Measurements from ENCODE around the gene KRTAP20-1. TPM values are rescaled to one million over a fixed set of nuclear protein-coding genes. Genes with fewer than 3 reads are reported as not detected.

Gene KRTAP20-1
- total RNA-seq, 1 experiment from 2014 or later, result not detected

GRCh38 chr21:30598802-30599201 lies 17.4 kb upstream of the KRTAP20-1 start, which contains the start of gene KRTAP6-2:
Gene KRTAP6-2, minus strand, starts transcription at chr21:30598902. Its CDS starts 28 bp downstream, at chr21:30598874.
- no peaks in the 10 kb centered on the region for H3K36me3 Mint-ChIP-seq (ENCODE audit: insufficient read depth, unreplicated experiment)
- H3K27ac Mint-ChIP-seq (ENCODE audit: low read depth, unreplicated experiment), result no peak within 1 kb of the TSS
- no TSS peak for BruUV-seq (replicated peaks)
- no peak for DNase-seq (ENCODE audit: unreplicated experiment)
- ChIA-PET CTCF (no interaction called here), POLR2A (no interaction called here)
- H3K27me3 Mint-ChIP-seq (ENCODE audit: insufficient read depth, unreplicated experiment), result no peaks in the 10 kb centered on the region
- no peak for TF ChIP-seq CTCF (IDR thresholded peaks at IDR 0.05; ENCODE audit: unreplicated experiment)
- H3K4me1 Mint-ChIP-seq (ENCODE audit: insufficient read depth, unreplicated experiment), result no peaks in the 10 kb centered on the region
- H3K9me3 Mint-ChIP-seq (ENCODE audit: unreplicated experiment), result peaks cover 9% of the 10 kb centered on the region
- intact Hi-C loops (cut with micrococcal nuclease), result no loop called here
- H3K4me3 Mint-ChIP-seq (ENCODE audit: unreplicated experiment), result no peak within 1 kb of the TSS

- no peak within 1 kb of the TSS for H3K27ac Mint-ChIP-seq (ENCODE audit: low read depth, unreplicated experiment)
- POLR2A ChIA-PET, result no interaction called here
Observed at GRCh38 chr21:30600787-30601186, 15.4 kb upstream of the KRTAP20-1 start, which contains the start of gene KRTAP22-1. Gene KRTAP22-1, plus strand, starts transcription at chr21:30601087.

GRCh38 chr21:30605968-30606367 lies 10.3 kb upstream of the KRTAP20-1 start:
- no peak overlapping the region for H3K4me3 Mint-ChIP-seq (ENCODE audit: unreplicated experiment)
- TF ChIP-seq CTCF (IDR thresholded peaks at IDR 0.05; ENCODE audit: unreplicated experiment), result no peak
- H3K27me3 Mint-ChIP-seq (ENCODE audit: insufficient read depth, unreplicated experiment), result no peaks in the 10 kb centered on the region
- BruUV-seq (replicated peaks), result no TSS peak
- peaks cover 9% of the 10 kb centered on the region for H3K9me3 Mint-ChIP-seq (ENCODE audit: unreplicated experiment)
- no peak for DNase-seq (ENCODE audit: unreplicated experiment)
- no peaks in the 10 kb centered on the region for H3K36me3 Mint-ChIP-seq (ENCODE audit: insufficient read depth, unreplicated experiment)
- CTCF ChIA-PET, result no interaction called here
- no peaks in the 10 kb centered on the region for H3K4me1 Mint-ChIP-seq (ENCODE audit: insufficient read depth, unreplicated experiment)
- POLR2A ChIA-PET, result no interaction called here
- no peak overlapping the region for H3K27ac Mint-ChIP-seq (ENCODE audit: low read depth, unreplicated experiment)
- intact Hi-C loops (cut with micrococcal nuclease), result no loop called here

More at GRCh38 chr21:30600787-30601186, 15.4 kb upstream of the KRTAP20-1 start, which contains the start of gene KRTAP22-1:
- Mint-ChIP-seq H3K27me3 (ENCODE audit: insufficient read depth, unreplicated experiment) (no peaks in the 10 kb centered on the region), H3K4me1 (ENCODE audit: insufficient read depth, unreplicated experiment) (no peaks in the 10 kb centered on the region), H3K4me3 (ENCODE audit: unreplicated experiment) (no peak within 1 kb of the TSS), H3K9me3 (ENCODE audit: unreplicated experiment) (peaks cover 9% of the 10 kb centered on the region), H3K36me3 (ENCODE audit: insufficient read depth, unreplicated experiment) (no peaks in the 10 kb centered on the region)
- TF ChIP-seq CTCF (IDR thresholded peaks at IDR 0.05; ENCODE audit: unreplicated experiment), result no peak
- no TSS peak for BruUV-seq (replicated peaks)
- DNase-seq (ENCODE audit: unreplicated experiment), result no peak
- intact Hi-C loops (cut with micrococcal nuclease), result no loop called here
- CTCF ChIA-PET, result no interaction called here

- BruUV-seq (replicated peaks), result no TSS peak
- Mint-ChIP-seq H3K27me3 (ENCODE audit: insufficient read depth, unreplicated experiment) (no peaks in the 10 kb centered on the region), H3K4me1 (ENCODE audit: insufficient read depth, unreplicated experiment) (no peaks in the 10 kb centered on the region), H3K4me3 (ENCODE audit: unreplicated experiment) (no peak overlapping the region), H3K9me3 (ENCODE audit: unreplicated experiment) (no peaks in the 10 kb centered on the region), H3K36me3 (ENCODE audit: insufficient read depth, unreplicated experiment) (no peaks in the 10 kb centered on the region), H3K27ac (ENCODE audit: low read depth, unreplicated experiment) (no peak overlapping the region)
- CTCF ChIA-PET, result no interaction called here
- DNase-seq (ENCODE audit: unreplicated experiment), result no peak
- TF ChIP-seq CTCF (IDR thresholded peaks at IDR 0.05; ENCODE audit: unreplicated experiment), result no peak
- POLR2A ChIA-PET, result no interaction called here
- intact Hi-C loops (cut with micrococcal nuclease), result no loop called here
Observed at GRCh38 chr21:30612132-30612531, 4.1 kb upstream of the KRTAP20-1 start.

Measured in MCF 10A (cell line).